NCI-H146 (cell line): Measurements from ENCODE around the gene MYF5.

Source experiments
- DNase-seq: peaks from one replicate; lab custom pipeline; 2025; lab: John Stamatoyannopoulos, UW

The MYF5 gene

DNA sequence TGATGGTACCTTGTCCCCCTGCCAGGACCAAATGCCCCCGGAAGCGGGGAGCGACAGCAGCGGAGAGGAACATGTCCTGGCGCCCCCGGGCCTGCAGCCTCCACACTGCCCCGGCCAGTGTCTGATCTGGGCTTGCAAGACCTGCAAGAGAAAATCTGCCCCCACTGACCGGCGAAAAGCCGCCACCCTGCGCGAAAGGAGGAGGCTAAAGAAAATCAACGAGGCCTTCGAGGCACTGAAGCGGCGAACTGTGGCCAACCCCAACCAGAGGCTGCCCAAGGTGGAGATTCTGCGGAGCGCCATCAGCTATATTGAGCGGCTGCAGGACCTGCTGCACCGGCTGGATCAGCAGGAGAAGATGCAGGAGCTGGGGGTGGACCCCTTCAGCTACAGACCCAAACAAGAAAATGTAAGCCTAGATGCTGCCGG is 8.9 kb upstream of the MYF5 start:
- DNase-seq: no peak

GRCh38 chr12:80708259-80708974 is 8.3 kb upstream of the MYF5 start:
- no peak for DNase-seq

- no peak for DNase-seq
Measured at GRCh38 chr12:80708975-80709328, 7.8 kb upstream of the MYF5 start.

- no peak for DNase-seq
Measured at GRCh38 chr12:80709811-80710726, 6.6 kb upstream of the MYF5 start.

DNA sequence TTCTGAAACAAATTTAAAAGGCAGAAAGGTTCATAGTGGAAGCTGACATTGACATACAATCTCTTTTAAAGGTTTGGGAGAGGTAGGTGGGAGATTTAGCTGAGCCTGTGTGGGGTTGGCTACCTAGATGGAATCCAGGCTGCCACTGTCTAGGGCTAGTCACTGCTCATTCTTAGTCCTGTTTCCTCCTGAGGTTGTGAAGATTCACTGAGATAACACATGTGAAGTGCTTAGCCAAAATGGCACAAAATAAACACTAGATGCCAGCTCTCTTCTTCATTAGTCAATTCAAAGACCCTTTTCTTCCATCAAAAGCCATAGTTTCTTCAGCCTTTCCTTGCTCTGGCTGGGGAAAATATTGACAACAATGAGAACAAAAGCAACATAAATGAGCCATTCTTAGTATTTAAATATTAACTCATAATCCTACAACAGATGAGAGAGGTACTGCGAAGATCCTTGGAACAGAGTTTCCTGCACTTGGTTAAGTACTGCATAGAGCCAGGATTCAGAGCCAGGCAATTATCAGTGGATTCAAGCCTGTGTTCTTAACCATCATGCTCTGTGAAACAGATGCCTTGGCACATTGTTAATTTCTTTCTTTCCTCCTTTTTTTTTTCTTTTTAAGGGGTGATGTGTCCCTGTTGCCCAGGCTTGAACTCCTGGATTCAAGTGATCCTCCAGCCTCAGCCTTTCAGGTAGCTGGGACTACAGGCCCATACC is 5.8 kb upstream of the MYF5 start:
- DNase-seq: no peak

DNA sequence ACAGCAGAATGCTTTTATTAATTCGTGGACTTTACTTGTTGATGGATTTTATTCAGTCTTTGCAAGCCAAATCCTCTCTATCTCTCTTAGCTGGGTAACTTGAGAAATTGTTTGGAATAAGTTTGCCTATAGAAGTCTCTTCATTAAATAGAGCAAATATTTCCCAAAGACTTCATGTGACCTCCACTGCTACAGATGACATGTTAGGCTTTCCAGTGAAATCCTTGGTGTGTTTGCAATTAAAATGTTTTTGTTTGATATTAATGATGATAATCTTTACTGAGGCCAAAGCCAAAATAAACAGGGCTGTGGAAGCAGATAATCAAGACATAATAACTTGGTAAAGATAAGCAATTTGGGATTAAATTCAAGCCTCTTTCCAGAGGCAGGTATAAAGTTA is 4.8 kb upstream of the MYF5 start:
- no peak for DNase-seq

- DNase-seq: no peak
Measured at GRCh38 chr12:80712866-80713265, 3.8 kb upstream of the MYF5 start.

DNA sequence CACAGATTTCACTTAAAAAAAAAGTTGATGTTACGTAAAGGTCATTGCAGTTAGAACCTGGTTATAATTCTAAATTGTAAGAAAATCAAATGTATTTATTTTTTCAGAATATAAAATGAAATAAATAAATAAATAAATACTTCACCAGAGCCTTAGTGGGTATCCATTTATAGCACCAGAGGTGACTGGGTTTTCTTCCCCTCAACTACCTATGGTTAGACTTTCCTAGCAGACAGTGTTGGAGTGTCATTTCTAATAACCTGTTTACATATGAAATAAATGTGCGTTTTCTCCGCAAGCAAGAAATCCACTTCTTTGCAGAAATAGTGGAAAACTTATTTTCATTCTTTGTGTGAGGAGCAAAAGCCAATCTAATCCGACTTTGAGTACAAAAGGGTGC is 3.3 kb upstream of the MYF5 start:
- no peak for DNase-seq

DNA sequence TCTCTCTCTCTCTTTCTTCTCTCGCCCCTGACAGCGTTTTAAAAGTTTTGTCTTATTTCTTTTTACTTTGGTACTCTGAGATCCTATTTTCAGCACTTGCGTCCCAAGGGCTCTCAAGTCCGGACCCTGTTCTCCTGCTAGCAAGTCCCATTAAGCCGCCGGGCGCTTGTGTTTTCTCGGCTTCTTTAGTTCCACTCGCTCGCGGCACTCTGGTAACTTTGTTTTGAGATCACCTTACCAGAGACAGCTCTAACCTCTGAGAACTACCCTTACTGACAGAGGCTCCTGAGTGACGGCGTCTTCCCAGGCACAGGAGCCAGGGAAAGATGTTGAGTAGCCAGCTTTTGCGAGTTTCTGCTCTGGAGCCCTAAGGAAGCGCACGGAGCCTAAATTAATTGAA is 2.7 kb upstream of the MYF5 start:
- no peak for DNase-seq

GRCh38 chr12:80714846-80715245 is 1.9 kb upstream of the MYF5 start:
- DNase-seq: no peak

DNA sequence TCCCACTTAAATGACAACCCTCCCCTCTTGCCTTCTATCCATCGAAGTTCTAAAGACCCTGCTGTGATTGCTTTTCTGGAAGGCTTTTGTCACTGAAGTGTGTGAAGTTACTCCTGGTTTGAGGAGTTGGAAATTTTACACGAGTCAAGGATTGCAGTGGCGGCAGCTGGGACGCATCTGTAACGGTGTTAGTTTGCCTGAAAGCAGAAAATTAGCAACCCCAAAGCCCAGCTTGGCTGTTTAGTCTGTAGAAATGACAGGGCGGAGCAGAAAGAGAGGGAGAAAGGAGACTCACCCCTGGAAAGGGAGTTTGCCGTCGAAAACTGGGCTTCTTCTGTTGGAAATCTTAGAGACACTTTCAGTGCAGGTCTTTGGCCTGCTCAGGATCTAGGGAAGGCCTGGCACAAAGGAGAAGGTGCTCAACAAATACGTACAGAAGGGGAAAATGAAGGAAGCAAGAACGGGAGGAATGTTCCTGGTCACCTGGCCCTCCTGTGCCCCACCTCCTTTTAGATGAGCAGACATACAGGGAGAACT is 931 bp upstream of the MYF5 start:
- no peak for DNase-seq

DNA sequence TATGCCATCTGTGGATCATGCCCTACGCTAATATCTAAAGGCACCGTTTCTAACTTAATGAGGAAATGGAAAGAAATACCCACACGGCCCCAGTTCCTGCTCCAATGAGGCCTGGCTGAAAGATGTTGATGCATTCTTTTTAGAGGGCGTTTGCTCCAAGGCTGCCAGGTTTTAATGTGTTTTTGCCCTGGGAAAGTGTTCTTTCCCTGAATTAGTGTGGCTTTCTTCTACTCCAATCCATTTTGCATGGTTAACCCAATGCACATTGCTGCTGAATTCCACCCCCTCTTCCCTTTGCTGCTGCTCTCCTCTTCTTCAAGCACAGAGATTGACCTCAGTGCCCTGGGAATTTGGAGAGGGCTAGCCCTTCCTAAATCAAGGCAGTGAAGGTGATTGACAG is 1.1 kb downstream of the MYF5 start:
- no peak for DNase-seq

DNA sequence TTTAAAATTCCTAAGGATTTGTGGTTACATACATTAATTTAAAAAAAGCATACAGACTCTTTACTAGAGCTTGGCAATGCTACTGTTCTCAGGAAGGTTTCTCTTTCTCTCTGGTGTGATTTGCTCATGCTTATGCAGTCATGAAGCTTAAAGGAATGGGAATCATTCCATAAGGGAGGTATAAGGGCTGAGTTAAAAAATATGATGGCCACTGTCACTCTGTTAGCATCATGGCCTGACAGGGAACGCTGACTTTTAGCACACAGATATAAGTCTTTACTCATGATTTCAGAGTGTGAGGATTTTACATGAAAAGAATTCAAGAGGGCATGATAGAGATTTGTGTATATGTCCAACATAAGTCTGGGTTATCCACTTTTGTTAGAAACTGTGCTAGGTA is 3.8 kb downstream of the MYF5 start:
- no peak for DNase-seq

GRCh38 chr12:80721326-80721725 is 4.6 kb downstream of the MYF5 start:
- no peak for DNase-seq

DNA sequence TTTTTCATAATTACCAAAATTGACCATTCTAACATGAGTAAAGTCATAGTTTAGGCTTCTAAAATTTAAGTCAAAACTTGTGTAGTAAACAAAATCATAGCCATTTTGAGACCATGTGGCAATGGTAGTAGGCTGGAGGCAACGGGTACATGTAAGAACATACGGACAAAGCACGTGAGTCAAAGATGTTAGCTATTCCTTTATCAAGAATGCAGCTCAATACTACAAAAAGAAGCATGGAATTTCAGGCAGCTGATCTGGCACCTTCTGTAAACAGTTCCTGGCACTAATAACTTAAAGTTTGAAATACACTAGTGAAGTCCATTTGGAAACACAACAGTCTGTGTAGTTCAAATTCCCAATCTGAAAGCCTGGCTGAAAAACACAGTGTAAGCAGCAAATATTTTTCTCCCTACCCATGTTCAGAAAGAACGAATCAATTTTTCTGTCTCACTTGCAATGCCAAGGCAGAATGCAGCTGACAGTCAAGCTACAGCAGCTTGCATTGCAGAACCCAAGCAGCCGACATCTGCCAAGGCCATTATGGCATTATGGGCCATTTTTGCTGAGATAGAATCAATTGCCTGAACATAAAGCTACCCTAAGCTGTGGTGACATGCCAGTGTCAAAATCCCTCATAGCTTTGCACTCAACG is 29.3 kb downstream of the MYF5 start:
- no peak for DNase-seq

GRCh38 chr12:80747800-80748199 is 31.1 kb downstream of the MYF5 start:
- DNase-seq: no peak

GRCh38 chr12:80749456-80749855 is 32.7 kb downstream of the MYF5 start:
- no peak for DNase-seq

GRCh38 chr12:80752464-80752863 is 35.8 kb downstream of the MYF5 start:
- DNase-seq: no peak

DNA sequence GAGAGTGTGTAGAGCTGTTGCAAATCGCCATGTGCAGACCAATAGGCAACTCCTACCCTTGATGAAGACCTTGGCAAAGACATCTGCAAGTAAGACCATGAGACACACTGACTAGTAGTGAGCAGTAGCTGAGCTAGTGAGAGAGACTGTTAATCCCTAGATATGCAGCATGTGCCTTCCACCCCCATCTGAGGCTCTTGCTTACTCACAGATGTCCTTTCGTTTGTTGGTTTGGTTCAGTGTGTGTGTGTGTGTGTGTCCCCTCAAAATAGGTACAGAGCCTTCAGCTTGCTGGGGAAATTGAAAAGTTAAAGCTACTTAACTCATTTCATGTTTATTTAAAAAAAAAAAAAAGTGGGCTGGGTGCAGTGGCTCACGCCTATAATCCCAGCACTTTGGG is 37.6 kb downstream of the MYF5 start:
- no peak for DNase-seq

GRCh38 chr12:80756875-80757274 is 40.2 kb downstream of the MYF5 start:
- DNase-seq: no peak

DNA sequence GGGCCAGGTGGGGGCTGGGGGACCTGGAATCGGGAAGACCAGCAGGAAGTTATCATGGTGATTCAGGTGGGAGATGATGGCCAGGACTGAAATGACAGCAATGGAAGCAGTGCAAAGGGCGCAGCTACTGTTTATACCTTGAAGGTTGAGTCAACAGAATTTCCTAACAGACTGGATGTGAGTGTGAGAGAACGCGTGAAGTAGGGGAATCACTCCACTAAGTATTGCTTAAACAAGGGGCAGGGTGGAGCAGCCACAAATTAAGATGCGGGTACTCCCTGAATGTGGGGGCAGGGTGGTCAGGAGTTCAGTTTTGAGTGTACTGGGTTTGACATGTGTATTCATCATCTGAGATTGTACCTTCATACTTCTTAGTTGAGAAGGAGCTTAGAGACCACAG is 45.1 kb downstream of the MYF5 start:
- no peak for DNase-seq

DNA sequence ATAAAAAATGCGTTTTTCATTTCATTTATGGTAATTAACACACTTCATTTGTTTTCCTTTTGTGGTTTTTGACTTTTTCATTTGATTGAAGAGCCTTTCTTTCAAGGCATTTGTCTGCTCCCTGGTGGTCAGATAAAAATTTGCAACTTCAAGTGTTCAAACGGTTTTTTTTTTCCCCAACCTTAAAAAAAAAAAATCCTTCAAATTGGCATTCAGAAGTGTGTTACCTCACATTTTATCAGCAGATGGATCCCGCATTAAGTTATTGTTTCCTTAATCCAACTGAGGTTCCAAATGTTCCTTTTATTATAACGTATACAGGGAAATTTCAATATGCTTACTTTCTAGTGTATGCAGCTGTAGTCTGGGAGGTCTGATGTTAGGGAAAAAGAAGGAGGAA is 47.2 kb downstream of the MYF5 start:
- DNase-seq: peak; percentile 72
